K562 (cell line): ENCODE results near the gene TUBB4B. TPM values are rescaled to one million over a fixed set of nuclear protein-coding genes. Genes with fewer than 3 reads are reported as not detected.
A peak's percentile ranks its signal among the peaks of the same experiment; 100 is the strongest.

Experiments
- ATAC-seq: fragments of 200-7000 bp; cut with Tn5 transposase; 3 replicates; pipeline ENCODE4 v1.9.1; 2020; ENCODE audit warnings: moderate library complexity
- BruUV-seq: library from RNA; stranded (reverse); fragments of 400-500 nt; replicated peaks from 2 replicates; lab custom pipeline; 2021; lab: Mats Ljungman, UMichigan
- CTCF ChIA-PET: fragments of 300-600 bp; formaldehyde crosslinking; extraction: SDS; loops from one replicate; lab custom pipeline; 2021; ENCODE audit warnings: low intra/inter-chr PET ratio; lab: Yijun Ruan, JAX
- POLR2A ChIA-PET: fragments of 300-600, 350-650 bp; sonication (Branson Sonifier 250); formaldehyde crosslinking; extraction: SDS; loops from one replicate; lab custom pipeline; 2021; ENCODE audit warnings: antibody characterized with exemption, inconsistent platforms; lab: Yijun Ruan, JAX
- DNase-seq, 4 experiments: peaks; one replicate each; pipeline versions ENCODE4 v3.0.0 to v3.0.0-alpha.2; 2011 to 2018; ENCODE audit warnings: low spot score in 3 of 4, mixed read lengths in 3 of 4; ENCODE audit errors: extremely low read depth in 1 of 4
- FAIRE-seq: peaks from 2 replicates; lab custom pipeline; 2011; peaks lifted over from hg19 to GRCh38; lab: Jason Lieb, UNC
- H2AFZ ChIP-seq: 2 replicates; pipeline ENCODE4 v1.6.0; 2011; ENCODE audit warnings: low read depth, low read length, control low read depth, inconsistent platforms
- H3K27ac ChIP-seq: fragments of 200-600 bp; 3 replicates; pipeline ENCODE4 v1.8.0; 2011; ENCODE audit warnings: low read depth, mild to moderate bottlenecking, control low read depth, inconsistent platforms, low read length, moderate library complexity, mixed read lengths; ENCODE audit errors: extremely low read depth
- H3K27me3 ChIP-seq, 2 experiments: fragments of 300-600 bp in 1 of 2; 2 replicates in 1 of 2; 3 replicates in 1 of 2; pipeline versions ENCODE4 v1.6.0 to v1.8.0; 2011; ENCODE audit warnings: inconsistent platforms in 2 of 2, low read length in 2 of 2, mild to moderate bottlenecking in 1 of 2, mixed read lengths in 1 of 2, moderate library complexity in 1 of 2; ENCODE audit not compliant: control insufficient read depth in 2 of 2, insufficient read depth in 2 of 2
- H3K36me3 ChIP-seq: fragments of 300-600 bp; 3 replicates; pipeline ENCODE4 v1.8.0; 2011; ENCODE audit warnings: mild to moderate bottlenecking, low read length, inconsistent platforms; ENCODE audit not compliant: control insufficient read depth, insufficient read depth
- H3K4me1 ChIP-seq, 2 experiments: fragments of 200-600 bp in 1 of 2; replicated peaks in 1 of 2; 2 replicates in 1 of 2; 3 replicates in 1 of 2; pipeline versions ENCODE4 v1.5.1 to v1.8.0; 2011; ENCODE audit warnings: inconsistent platforms in 2 of 2, low read length in 2 of 2, mild to moderate bottlenecking in 1 of 2, mixed read lengths in 1 of 2, moderate library complexity in 1 of 2; ENCODE audit not compliant: control insufficient read depth in 2 of 2, insufficient read depth in 2 of 2
- H3K4me2 ChIP-seq: 2 replicates; pipeline ENCODE4 v1.6.1; 2011; ENCODE audit warnings: low read length, control low read depth, inconsistent platforms, mixed read lengths; ENCODE audit not compliant: insufficient read depth
- H3K4me3 ChIP-seq: fragments of 200-600 bp; sonication (generic), shearing (Covaris generic); 2 replicates; pipeline ENCODE4 v1.5.1; 2016; ENCODE audit warnings: control low read depth, inconsistent platforms
- H3K79me2 ChIP-seq: fragments of 200-600 bp; 3 replicates; pipeline ENCODE4 v1.8.0; 2011; ENCODE audit warnings: low read length, inconsistent platforms; ENCODE audit not compliant: control insufficient read depth, insufficient read depth
- H3K9ac ChIP-seq, 2 experiments: 2 replicates each; pipeline versions ENCODE4 v1.6.0 to v1.6.1; 2011; ENCODE audit warnings: low read depth in 2 of 2, low read length in 2 of 2, control low read depth in 1 of 2, inconsistent platforms in 1 of 2, mild to moderate bottlenecking in 1 of 2, mixed read lengths in 1 of 2; ENCODE audit not compliant: insufficient read depth in 1 of 2
- H3K9me1 ChIP-seq: one replicate; pipeline ENCODE4 v1.6.0; 2011; ENCODE audit warnings: inconsistent platforms, mild to moderate bottlenecking, low read length, moderate library complexity; ENCODE audit not compliant: control insufficient read depth, insufficient read depth
- H3K9me3 ChIP-seq: replicated peaks from 2 replicates; pipeline ENCODE4 v1.5.1; 2011; ENCODE audit warnings: low read depth, low read length, inconsistent platforms; ENCODE audit not compliant: control insufficient read depth, insufficient read depth
- H4K20me1 ChIP-seq: replicated peaks from 2 replicates; pipeline ENCODE4 v1.6.1; 2011; ENCODE audit warnings: low read length, inconsistent platforms, mixed read lengths; ENCODE audit not compliant: control insufficient read depth, insufficient read depth
- BMI1 ChIP-seq: fragments of 150-350 bp; IDR thresholded peaks from 2 replicates; pipeline ENCODE4 v1.6.1; 2014; ENCODE audit warnings: low read length
- ERF ChIP-seq: fragments of 450-650 bp; formaldehyde crosslinking; IDR thresholded peaks from 2 replicates; pipeline ENCODE4 v1.4.0; 2020; ENCODE audit warnings: mild to moderate bottlenecking, mixed read lengths
- HNRNPK ChIP-seq: fragments of 200-400 bp; formaldehyde crosslinking; IDR thresholded peaks from one replicate; pipeline ENCODE4 v1.6.1; 2018; ENCODE audit warnings: mild to moderate bottlenecking, low read depth, low read length; ENCODE audit not compliant: poor library complexity, severe bottlenecking
- L3MBTL2 ChIP-seq: fragments of 450-650 bp; IDR thresholded peaks from 2 replicates; pipeline ENCODE4 v1.6.1; 2016; ENCODE audit warnings: mild to moderate bottlenecking, moderate library complexity
- MAZ ChIP-seq, 2 experiments: fragments of 450-650 bp in 1 of 2; sonication (generic) in 1 of 2; formaldehyde crosslinking; IDR thresholded peaks in 1 of 2; conservative IDR thresholded peaks in 1 of 2; 2 replicates each; pipeline versions ENCODE4 v1.4.0 to v1.5.0; 2020; ENCODE audit warnings: mild to moderate bottlenecking in 1 of 2, missing genetic modification reagents in 1 of 2
- MYC ChIP-seq, 2 experiments: fragments of 250-450 bp in 1 of 2; sonication (Bioruptor Pico) in 1 of 2; IDR thresholded peaks; 2 replicates each; pipeline versions ENCODE4 v1.5.1 to v1.6.1; 2012 to 2021; ENCODE audit warnings: low read depth in 2 of 2, borderline replicate concordance in 1 of 2, improper control_type of control experiment in 1 of 2, low read length in 1 of 2, mild to moderate bottlenecking in 1 of 2, moderate library complexity in 1 of 2
- NRF1 ChIP-seq, 2 experiments: fragments of 450-650 bp; IDR thresholded peaks in 1 of 2; conservative IDR thresholded peaks in 1 of 2; 2 replicates each; pipeline ENCODE4 v1.6.1; 2014; ENCODE audit warnings: mild to moderate bottlenecking in 2 of 2
- PCBP1 ChIP-seq: fragments of 200-400 bp; formaldehyde crosslinking; IDR thresholded peaks from 2 replicates; pipeline ENCODE4 v1.6.1; 2018; ENCODE audit warnings: mild to moderate bottlenecking, low read depth, low read length; ENCODE audit not compliant: poor library complexity, severe bottlenecking
- POLR2B ChIP-seq: fragments of 450-650 bp; IDR thresholded peaks from 2 replicates; pipeline ENCODE4 v1.6.1; 2018; ENCODE audit warnings: low read depth; ENCODE audit not compliant: partially characterized antibody
- RBBP5 ChIP-seq: fragments of 200-600 bp; sonication (generic); IDR thresholded peaks from 2 replicates; pipeline ENCODE4 v1.6.1; 2012; ENCODE audit warnings: borderline replicate concordance, mild to moderate bottlenecking, low read length, control low read depth, inconsistent platforms; ENCODE audit not compliant: insufficient read depth, poor library complexity, severe bottlenecking
- SIN3B ChIP-seq: fragments of 450-650 bp; IDR thresholded peaks from 2 replicates; pipeline ENCODE4 v1.6.1; 2017; ENCODE audit warnings: low read depth, mild to moderate bottlenecking, moderate library complexity
- TEAD1 ChIP-seq, 2 experiments: fragments of 450-650 bp in 1 of 2; sonication (generic) in 1 of 2; formaldehyde crosslinking; IDR thresholded peaks; 2 replicates each; pipeline versions ENCODE4 v1.4.0 to v1.8.0; 2020 to 2022; ENCODE audit warnings: mild to moderate bottlenecking in 2 of 2, missing genetic modification reagents in 1 of 2
- U2AF2 ChIP-seq: fragments of 200-400 bp; formaldehyde crosslinking; optimal IDR thresholded peaks from 2 replicates; pipeline ENCODE3; 2017; ENCODE audit warnings: low read depth, mild to moderate bottlenecking, low read length
- ZBTB11 ChIP-seq, 3 experiments: fragments of 200-800 bp in 1 of 3; fragments of 250-450 bp in 1 of 3; fragments of 450-650 bp in 1 of 3; sonication (Bioruptor Pico) in 1 of 3; sonication (Bioruptor generic) in 1 of 3; formaldehyde crosslinking in 1 of 3; IDR thresholded peaks; 2 replicates each; pipeline versions ENCODE4 v1.6.1 to v1.8.0; 2016 to 2022; ENCODE audit warnings: mild to moderate bottlenecking in 2 of 3, missing genetic modification characterization in 2 of 3, missing compliant biosample characterization in 1 of 3, moderate library complexity in 1 of 3
- ZNF274 ChIP-seq: IDR thresholded peaks from 2 replicates; pipeline ENCODE4 v1.6.1; 2011; ENCODE audit warnings: low read depth, mild to moderate bottlenecking, low read length, moderate library complexity, borderline replicate concordance
- WGBS: fragments of 100-300 bp; shearing (Covaris generic); methylation state at CpG from one replicate; pipeline ENCODE4 v1.1.6; 2016; ENCODE audit warnings: low coverage, mixed read lengths; ENCODE audit not compliant: insufficient coverage; ENCODE audit errors: missing lambda C conversion rate; 5-methylcytosine and 5-hydroxymethylcytosine counted together
- in situ Hi-C: fragments of 300-500 bp; cut with MboI; formaldehyde crosslinking; loops from 4 replicates; pipeline ENCODE4 v1.15.0; 2018; ENCODE audit warnings: inconsistent platforms, mixed read lengths
- intact Hi-C: fragments of 100-400 bp; cut with micrococcal nuclease; formaldehyde crosslinking; loops from 2 replicates; pipeline ENCODE4 v1.14.2; 2022
- polyA plus RNA-seq, 8 experiments: library from polyadenylated mRNA; depleted of rRNA in 4 of 8; stranded (reverse) in 5 of 8; unstranded in 3 of 8; fragments of >200 nt; fragmentation: Nextera tagmentation in 2 of 8; fragmentation: Illumina TruSeq in 1 of 8; extraction: Ambion mirVana in 2 of 8; extraction: Trizol in 1 of 8; gene quantifications; 2 replicates each; pipeline versions ENCODE4 v1.2.1 to v1.2.3, GENCODE V29; 2011 to 2014; ENCODE audit warnings: inconsistent platforms in 1 of 8, missing spikeins in 1 of 8
- total RNA-seq, 7 experiments: library from RNA; depleted of rRNA in 6 of 7; stranded (reverse); fragments of >200 nt in 6 of 7; fragmentation: Illumina TruSeq in 2 of 7; extraction: Trizol in 2 of 7; gene quantifications; 2 replicates each; pipeline versions ENCODE4 v1.2.1 to v1.2.3, GENCODE V29; 2011 to 2021; ENCODE audit warnings: low replicate concordance in 1 of 7

TUBB4B gene
- total and polyA plus RNA-seq, 9 of the 15 experiments (the other 6 are each of a cell fraction or from before 2014, with no cell fraction given), result 24.1 to 443 (median 268) TPM

- Histone ChIP-seq H3K79me2 (peaks cover 81% of the 10 kb centered on the region), H4K20me1 (peaks cover 5% of the 10 kb centered on the region), H2AFZ (peak overlapping the region; percentile 62), H3K4me3 (peak overlapping the region; percentile 52), H3K9me1 (peaks cover 3% of the 10 kb centered on the region), H3K9me3 (no peaks in the 10 kb centered on the region), H3K27me3 (no peaks in the 10 kb centered on the region), H3K36me3 (peaks cover 14% of the 10 kb centered on the region; the same call in 2 of the 3 replicates), H3K4me2 (peak overlapping the region; percentile 81), H3K4me1 (peaks cover 34 to 82% of the 10 kb centered on the region in 2 experiments), H3K9ac (peak overlapping the region; percentile 73 to 94), H3K27ac (peak overlapping the region; percentile 70)
- ATAC-seq (no peak), DNase-seq (no peak), FAIRE-seq (peak; percentile 57)
- in situ Hi-C loops, result no loop called here
- no TSS peak for BruUV-seq
- intact Hi-C loops, result loop anchor here (2.0 kb wide), 1 partner anchor 17 kb away; no protein-coding TSS in a partner anchor
- CTCF ChIA-PET, result no interaction called here
- POLR2A ChIA-PET, result interaction anchor here (0.5 to 5.7 kb wide), 8 partner anchors 10 to 39 kb away, joined by 3 to 56 read pairs (median 6); partner anchors contain the start of genes ANAPC2, SSNA1 and TUBB4B
- 5% methylated on average over 23 of the region's 23 CpGs for WGBS
- TF ChIP-seq L3MBTL2 (0 out of 2 replicates have a peak, but pooled peaks have one; percentile 22), POLR2B (peak; percentile 8), RBBP5 (peak; percentile 56), MYC (IDR thresholded peaks at IDR 0.05; ENCODE audit: low read depth, low read length) (no peak), MYC (CRISPR knock-in tag; IDR thresholded peaks at IDR 0.05; ENCODE audit: borderline replicate concordance, low read depth) (peak; percentile 69; the same call in 1 of the 2 replicates), SIN3B (peak; percentile 48; the same call in 1 of the 2 replicates), HNRNPK (no peak), ZNF274 (no peak), U2AF2 (no peak), BMI1 (no peak), MAZ (CRISPR knock-in tag; conservative IDR thresholded peaks at IDR 0.05 in 1 of 2, IDR thresholded peaks at IDR 0.05 in 1 of 2) (0 out of 4 replicates have a peak, but pooled peaks of 1 of the 2 experiments have one; percentile 1), PCBP1 (no peak), TEAD1 (CRISPR knock-in tag; IDR thresholded peaks at IDR 0.05) (no peak), ZBTB11 (CRISPR knock-in tag; IDR thresholded peaks at IDR 0.05) (peak in 1 of 3 experiments; percentile 52; a peak in 1 of 6 replicates), ERF (0 out of 2 replicates have a peak, but pooled peaks have one; percentile 23), NRF1 (conservative IDR thresholded peaks at IDR 0.05 in 1 of 2, IDR thresholded peaks at IDR 0.05 in 1 of 2) (peak; percentile 17 to 55)
Observed at GRCh38 chr9:137201205-137201868, 39.8 kb upstream of the TUBB4B start.
